Endometrial microvascular endothelial cells (primary cell): ENCODE results near the gene BNIP5. TPM values are rescaled to one million over a fixed set of nuclear protein-coding genes. Genes with fewer than 3 reads are reported as not detected.
"Not testable (repeated sequence)": the region's sequence is repeated elsewhere in the genome, so short reads cannot be mapped to it uniquely, and the experiment has no call there.

Experiments used
- in situ Hi-C: cut with HindIII; loops from 2 replicates; pipeline ENCODE4 v1.10.0; 2017; ENCODE audit warnings: low sequenced_read_pairs, low pct_unique_long_range_greater_than_20kb; ENCODE audit errors: inconsistent ontology term
- total RNA-seq: library from RNA; depleted of rRNA; stranded (reverse); fragments of >200 nt; gene quantifications from one replicate; pipeline ENCODE4 v1.2.3, GENCODE V29; 2015; ENCODE audit errors: inconsistent ontology term

BNIP5 gene
- total RNA-seq, 1 donor from 2014 or later = not detected

- in situ Hi-C loops = no loop called here
Measured at GRCh38 chr6:36368921-36369865, 32.5 kb upstream of the BNIP5 start.

GRCh38 chr6:36368421-36368820 is 31.7 kb upstream of the BNIP5 start:
- in situ Hi-C loops = no loop called here

- in situ Hi-C loops = no loop called here
Measured at GRCh38 chr6:36367743-36368142, 31.1 kb upstream of the BNIP5 start.

- in situ Hi-C loops = no loop called here
Measured at GRCh38 chr6:36364669-36365479, 28.2 kb upstream of the BNIP5 start.

- in situ Hi-C loops = not testable (repeated sequence)
Measured at GRCh38 chr6:36364061-36364635, 27.5 kb upstream of the BNIP5 start.

- in situ Hi-C loops = not testable (repeated sequence)
Measured at GRCh38 chr6:36363371-36363752, 26.7 kb upstream of the BNIP5 start.

- in situ Hi-C loops = no loop called here
Measured at GRCh38 chr6:36362551-36363370, 26.1 kb upstream of the BNIP5 start.

- in situ Hi-C loops = no loop called here
Measured at GRCh38 chr6:36361071-36361470, 24.4 kb upstream of the BNIP5 start.

GRCh38 chr6:36360241-36361054 is 23.8 kb upstream of the BNIP5 start:
- in situ Hi-C loops = no loop called here

GRCh38 chr6:36358226-36358915 is 21.7 kb upstream of the BNIP5 start:
- in situ Hi-C loops = no loop called here

- in situ Hi-C loops = no loop called here
Measured at GRCh38 chr6:36357872-36358225, 21.2 kb upstream of the BNIP5 start.

GRCh38 chr6:36355819-36356218 is 19.1 kb upstream of the BNIP5 start:
- in situ Hi-C loops = no loop called here

GRCh38 chr6:36353411-36353915 is 16.8 kb upstream of the BNIP5 start:
- in situ Hi-C loops = no loop called here

- in situ Hi-C loops = no loop called here
Measured at GRCh38 chr6:36352477-36353157, 15.9 kb upstream of the BNIP5 start.

- in situ Hi-C loops = no loop called here
Measured at GRCh38 chr6:36350681-36351571, 14.2 kb upstream of the BNIP5 start.

- in situ Hi-C loops = no loop called here
Measured at GRCh38 chr6:36350082-36350481, 13.4 kb upstream of the BNIP5 start.
